H1 (cell line): ENCODE measurements around the gene MIDN.
"Not testable (repeated sequence)": the region's sequence is repeated elsewhere in the genome, so short reads cannot be mapped to it uniquely, and the experiment has no call there.

ENCODE experiments used
- POLR2A ChIP-seq, 2 experiments: IDR thresholded peaks; 1 replicate in 1 of 2; 2 replicates in 1 of 2; pipeline ENCODE4 v1.6.1; 2011; ENCODE audit warnings: low read depth in 2 of 2, low read length in 2 of 2, mild to moderate bottlenecking in 2 of 2; ENCODE audit errors: control extremely low read depth in 1 of 2
- TF ChIP-seq, protein P1 (sequence below), 3 experiments: IDR thresholded peaks; 1 replicate in 2 of 3; 2 replicates in 1 of 3; pipeline versions ENCODE4 v1.5.1 to v1.6.1; 2011; ENCODE audit warnings: low read length in 3 of 3, mild to moderate bottlenecking in 3 of 3, inconsistent platforms in 2 of 3, low read depth in 1 of 3, moderate library complexity in 1 of 3; ENCODE audit not compliant: insufficient read depth in 1 of 3; ENCODE audit errors: control extremely low read depth in 1 of 3

DNA sequence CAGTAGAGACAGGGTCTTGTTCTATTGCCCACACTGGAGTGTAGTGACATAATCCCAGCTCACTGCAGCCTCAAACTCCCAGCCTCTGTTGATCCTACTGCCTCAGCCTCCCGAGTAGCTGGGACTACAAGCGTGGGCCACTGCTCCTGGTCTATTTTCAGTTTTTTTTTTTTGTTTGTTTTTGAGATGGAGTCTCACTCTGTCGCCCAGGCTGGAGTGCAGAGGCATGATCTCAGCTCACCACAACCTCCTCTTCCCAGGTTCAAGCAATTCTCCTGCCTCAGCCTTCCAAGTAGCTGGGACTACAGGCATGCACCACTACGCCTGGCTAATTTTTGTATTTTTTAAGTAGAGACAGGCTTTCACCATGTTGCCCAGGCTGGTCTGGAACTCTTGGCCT lies 47.8 kb upstream of the MIDN start:
- TF ChIP-seq POLR2A (IDR thresholded peaks at IDR 0.05; ENCODE audit: control extremely low read depth in 1 of 2, low read depth in 2 of 2, low read length in 2 of 2), result not testable (repeated sequence)
- TF ChIP-seq, protein P1, sequence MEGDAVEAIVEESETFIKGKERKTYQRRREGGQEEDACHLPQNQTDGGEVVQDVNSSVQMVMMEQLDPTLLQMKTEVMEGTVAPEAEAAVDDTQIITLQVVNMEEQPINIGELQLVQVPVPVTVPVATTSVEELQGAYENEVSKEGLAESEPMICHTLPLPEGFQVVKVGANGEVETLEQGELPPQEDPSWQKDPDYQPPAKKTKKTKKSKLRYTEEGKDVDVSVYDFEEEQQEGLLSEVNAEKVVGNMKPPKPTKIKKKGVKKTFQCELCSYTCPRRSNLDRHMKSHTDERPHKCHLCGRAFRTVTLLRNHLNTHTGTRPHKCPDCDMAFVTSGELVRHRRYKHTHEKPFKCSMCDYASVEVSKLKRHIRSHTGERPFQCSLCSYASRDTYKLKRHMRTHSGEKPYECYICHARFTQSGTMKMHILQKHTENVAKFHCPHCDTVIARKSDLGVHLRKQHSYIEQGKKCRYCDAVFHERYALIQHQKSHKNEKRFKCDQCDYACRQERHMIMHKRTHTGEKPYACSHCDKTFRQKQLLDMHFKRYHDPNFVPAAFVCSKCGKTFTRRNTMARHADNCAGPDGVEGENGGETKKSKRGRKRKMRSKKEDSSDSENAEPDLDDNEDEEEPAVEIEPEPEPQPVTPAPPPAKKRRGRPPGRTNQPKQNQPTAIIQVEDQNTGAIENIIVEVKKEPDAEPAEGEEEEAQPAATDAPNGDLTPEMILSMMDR (IDR thresholded peaks at IDR 0.05; ENCODE audit: control extremely low read depth in 1 of 3, insufficient read depth in 1 of 3, low read depth in 1 of 3, low read length in 3 of 3), result not testable (repeated sequence)
